Kidney glomerular epithelial cell (primary cell): ENCODE measurements around the gene SPEM2.

ENCODE experiments used
- DNase-seq: peaks from one replicate; lab custom pipeline; 2025; lab: John Stamatoyannopoulos, UW

The SPEM2 gene

GRCh38 chr17:7425316-7425715 is at the start of gene SPEM2:
SPEM2 (plus strand) TSS chr17:7425616; CDS start chr17:7425689, 73 bp downstream.
- DNase-seq = no peak

- no peak for DNase-seq
Observed at GRCh38 chr17:7379134-7379533, 46.3 kb upstream of the SPEM2 start.

GRCh38 chr17:7380321-7380720 is 45.1 kb upstream of the SPEM2 start:
- no peak for DNase-seq

- DNase-seq = no peak
Observed at GRCh38 chr17:7380855-7381683, 44.3 kb upstream of the SPEM2 start, which contains the start of gene TNK1. TNK1 (plus strand) TSS chr17:7381089; CDS start chr17:7382927, 1,838 bp downstream.

GRCh38 chr17:7382901-7383300 is 42.5 kb upstream of the SPEM2 start:
- no peak for DNase-seq

- DNase-seq = no peak
Observed at GRCh38 chr17:7383371-7383741, 42.1 kb upstream of the SPEM2 start.

GRCh38 chr17:7383742-7384488 is 41.5 kb upstream of the SPEM2 start:
- DNase-seq = no peak

- no peak for DNase-seq
Observed at GRCh38 chr17:7384489-7385081, 40.8 kb upstream of the SPEM2 start.

GRCh38 chr17:7388856-7389255 is 36.6 kb upstream of the SPEM2 start:
- no peak for DNase-seq

- DNase-seq = no peak
Observed at GRCh38 chr17:7389924-7390910, 35.2 kb upstream of the SPEM2 start.

- DNase-seq = no peak
Observed at GRCh38 chr17:7391307-7391706, 34.1 kb upstream of the SPEM2 start.

GRCh38 chr17:7392696-7393612 is 32.5 kb upstream of the SPEM2 start:
- DNase-seq = no peak

- no peak for DNase-seq
Observed at GRCh38 chr17:7393613-7394451, 31.6 kb upstream of the SPEM2 start.

- DNase-seq = peak; percentile 58
Observed at GRCh38 chr17:7394452-7395191, 30.8 kb upstream of the SPEM2 start, which contains the start of gene PLSCR3. PLSCR3 (minus strand) TSS chr17:7394525; CDS start chr17:7394110, 415 bp downstream.

- DNase-seq = no peak
Observed at GRCh38 chr17:7396147-7396546, 29.3 kb upstream of the SPEM2 start.

- DNase-seq = no peak
Observed at GRCh38 chr17:7398612-7399011, 26.8 kb upstream of the SPEM2 start.

- DNase-seq = no peak
Observed at GRCh38 chr17:7403043-7403726, 22.2 kb upstream of the SPEM2 start.

GRCh38 chr17:7403727-7403976 is 21.8 kb upstream of the SPEM2 start:
- peak; percentile 72 for DNase-seq
